HG03280 (cell line): ENCODE results near the gene TBL1XR1.
"Not testable (repeated sequence)": the region's sequence is repeated elsewhere in the genome, so short reads cannot be mapped to it uniquely, and the experiment has no call there.

Source experiments
- ATAC-seq: cut with Tn5 transposase; IDR thresholded peaks from one replicate; pipeline ENCODE4 v1.9.1; 2021; ENCODE audit warnings: mild to moderate bottlenecking, moderate library complexity; ENCODE audit not compliant: unreplicated experiment

Gene TBL1XR1

DNA sequence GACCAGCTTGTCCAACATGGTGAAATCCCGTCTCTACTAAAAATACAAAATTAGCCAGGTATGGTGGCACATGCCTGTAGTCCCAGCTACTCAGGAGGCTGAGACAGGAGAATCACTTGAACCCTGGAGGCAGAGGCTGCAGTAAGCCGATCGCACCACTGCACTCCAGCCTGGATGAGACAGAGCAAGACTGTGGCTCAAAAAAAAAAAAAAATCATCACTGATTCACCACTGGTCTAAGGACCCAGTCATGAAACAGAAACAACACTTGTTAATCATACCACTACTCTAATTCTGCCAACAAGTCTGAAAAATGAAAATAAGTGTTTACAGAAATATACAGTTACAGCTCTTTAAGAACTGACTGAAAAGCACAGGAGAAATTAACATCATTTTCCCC, 12.7 kb downstream of the TBL1XR1 start:
- peak; percentile 81 for ATAC-seq

DNA sequence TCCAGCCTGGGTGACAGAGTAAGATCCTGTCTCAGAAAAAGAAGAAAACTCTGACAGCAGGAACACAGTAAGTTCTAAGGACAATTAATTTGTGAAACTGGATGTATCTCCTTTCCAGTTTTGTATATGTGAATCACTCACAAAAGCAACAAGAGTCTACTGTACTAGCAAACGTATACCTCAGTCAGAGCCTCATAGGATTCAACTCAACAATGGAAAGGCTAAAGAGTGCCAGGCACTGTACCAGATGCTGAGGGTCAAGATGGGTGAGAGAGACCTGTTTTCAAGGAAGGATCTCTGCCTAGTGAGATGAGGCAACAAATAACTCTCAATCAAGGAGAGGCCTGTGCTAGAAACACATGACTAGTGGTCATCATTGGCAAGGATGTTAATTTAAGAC, 14.9 kb downstream of the TBL1XR1 start:
- no peak for ATAC-seq

DNA sequence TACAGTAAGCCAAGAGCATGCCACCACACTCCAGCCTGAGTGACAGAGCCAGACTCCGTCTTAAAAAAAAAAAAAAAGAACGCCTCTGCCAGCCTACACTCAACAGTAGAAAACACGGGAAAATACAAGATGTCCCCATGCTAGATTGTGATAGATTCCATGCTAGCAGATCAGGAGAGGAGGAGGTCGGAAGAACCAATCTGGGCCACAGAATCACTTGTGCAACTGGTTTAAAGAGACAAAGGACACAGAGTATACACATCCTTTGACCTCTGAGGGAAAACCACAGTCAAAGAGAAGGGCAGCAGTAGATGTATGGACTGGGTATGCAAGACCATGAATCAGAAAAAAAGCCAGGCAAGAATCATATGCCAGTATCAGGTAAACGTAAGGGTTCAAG, 15.9 kb downstream of the TBL1XR1 start:
- no peak for ATAC-seq

DNA sequence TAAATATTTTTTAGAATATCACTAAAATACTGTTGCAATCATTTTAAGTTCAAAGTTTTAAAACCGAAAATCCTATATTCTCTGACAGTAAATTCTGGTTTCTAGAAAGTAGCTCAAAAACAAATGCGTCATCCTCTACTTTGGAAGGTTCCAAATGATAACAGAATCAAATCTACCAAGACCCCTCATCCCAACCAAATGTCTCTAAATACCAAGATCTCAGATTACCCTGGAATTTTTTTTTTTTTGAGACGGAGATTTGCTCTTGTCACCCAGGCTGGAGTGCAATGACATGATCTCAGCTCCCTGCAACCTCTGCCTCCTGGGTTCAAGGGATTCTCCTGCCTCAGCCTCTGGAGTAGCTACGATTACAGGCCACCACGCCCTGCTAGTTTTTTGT, 16.8 kb downstream of the TBL1XR1 start:
- ATAC-seq: no peak

DNA sequence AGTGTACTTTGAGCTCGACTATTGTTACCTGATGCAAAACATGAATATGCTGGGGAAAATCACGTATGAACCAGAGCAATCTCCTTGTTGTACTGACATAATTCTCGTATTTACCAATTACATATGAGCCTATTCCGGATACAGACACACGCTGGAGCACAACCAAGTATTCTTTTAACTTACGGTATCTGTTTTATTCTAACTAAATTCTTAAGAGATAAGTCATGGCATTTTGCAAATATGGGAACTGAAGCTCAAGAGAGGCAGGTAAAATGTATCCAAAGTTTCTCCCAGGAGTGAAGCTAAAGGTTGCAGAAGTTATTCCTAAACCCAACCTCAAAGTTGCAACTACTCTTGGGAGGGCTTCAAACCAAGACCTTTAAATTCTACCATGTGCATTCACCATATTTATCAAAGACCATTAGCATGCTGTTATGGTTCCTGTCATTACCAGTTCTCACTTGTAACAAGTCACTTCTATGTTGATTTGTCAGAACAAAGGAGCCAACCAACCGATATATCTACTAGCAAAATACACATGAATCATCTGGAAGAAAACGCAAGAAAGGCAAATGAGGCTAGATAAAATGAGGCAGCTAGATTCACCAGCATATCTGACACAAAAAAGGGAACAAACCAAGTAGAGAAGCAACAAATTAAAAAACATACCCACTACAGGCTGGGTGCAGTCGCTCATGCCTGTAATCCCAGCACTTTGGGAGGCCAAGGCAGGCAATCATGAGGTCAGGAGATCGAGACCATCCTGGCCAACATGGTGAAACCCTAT, 17.8 kb downstream of the TBL1XR1 start:
- ATAC-seq: no peak

DNA sequence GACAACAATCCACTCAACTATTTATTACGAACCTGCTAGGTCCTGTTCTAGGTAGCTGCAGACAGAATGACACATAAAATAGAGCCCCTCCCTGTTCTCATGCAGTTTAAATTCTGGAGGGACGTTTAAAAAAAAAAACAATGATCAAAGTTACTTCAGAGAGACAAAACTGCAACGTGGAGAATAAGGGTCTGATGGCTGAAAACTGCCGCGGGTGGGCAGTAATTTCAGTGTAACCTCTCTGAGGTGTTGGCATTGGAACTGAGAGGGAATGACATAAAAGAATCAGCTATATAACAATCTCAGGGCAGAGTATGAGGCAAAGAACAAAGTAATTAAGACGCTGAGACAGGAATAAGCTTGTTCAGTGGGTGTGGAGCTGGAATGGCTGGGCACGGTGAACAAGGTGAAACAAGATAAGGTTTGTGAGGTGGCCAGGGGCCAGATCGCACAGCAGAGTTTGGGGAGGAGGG, 19.5 kb downstream of the TBL1XR1 start:
- no peak for ATAC-seq

DNA sequence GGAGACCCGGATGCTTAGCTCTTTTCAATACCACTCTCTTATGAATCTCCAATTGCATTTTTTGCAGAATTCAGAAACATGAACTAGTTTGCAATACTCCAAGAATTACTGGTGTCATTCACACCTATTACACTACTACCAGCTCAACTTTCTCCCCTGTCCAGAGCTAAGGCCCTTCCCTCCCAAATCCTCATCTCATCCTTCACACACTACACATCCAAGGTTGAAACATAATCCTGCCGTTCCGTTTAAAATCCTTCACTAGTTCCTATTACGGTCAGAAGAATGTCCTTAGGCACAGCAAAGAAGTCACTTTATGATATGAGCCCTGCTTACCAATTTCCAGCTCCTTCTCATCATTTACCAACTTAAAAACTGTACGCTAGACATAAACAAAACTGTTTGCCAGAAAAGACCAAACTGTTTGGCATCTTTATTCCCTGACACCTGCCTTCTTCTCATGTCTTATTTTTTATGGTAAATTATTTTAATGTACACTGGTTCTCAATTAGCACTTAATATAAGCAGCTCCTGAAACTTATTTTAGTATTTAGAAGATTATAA, 22.6 kb downstream of the TBL1XR1 start:
- no peak for ATAC-seq

DNA sequence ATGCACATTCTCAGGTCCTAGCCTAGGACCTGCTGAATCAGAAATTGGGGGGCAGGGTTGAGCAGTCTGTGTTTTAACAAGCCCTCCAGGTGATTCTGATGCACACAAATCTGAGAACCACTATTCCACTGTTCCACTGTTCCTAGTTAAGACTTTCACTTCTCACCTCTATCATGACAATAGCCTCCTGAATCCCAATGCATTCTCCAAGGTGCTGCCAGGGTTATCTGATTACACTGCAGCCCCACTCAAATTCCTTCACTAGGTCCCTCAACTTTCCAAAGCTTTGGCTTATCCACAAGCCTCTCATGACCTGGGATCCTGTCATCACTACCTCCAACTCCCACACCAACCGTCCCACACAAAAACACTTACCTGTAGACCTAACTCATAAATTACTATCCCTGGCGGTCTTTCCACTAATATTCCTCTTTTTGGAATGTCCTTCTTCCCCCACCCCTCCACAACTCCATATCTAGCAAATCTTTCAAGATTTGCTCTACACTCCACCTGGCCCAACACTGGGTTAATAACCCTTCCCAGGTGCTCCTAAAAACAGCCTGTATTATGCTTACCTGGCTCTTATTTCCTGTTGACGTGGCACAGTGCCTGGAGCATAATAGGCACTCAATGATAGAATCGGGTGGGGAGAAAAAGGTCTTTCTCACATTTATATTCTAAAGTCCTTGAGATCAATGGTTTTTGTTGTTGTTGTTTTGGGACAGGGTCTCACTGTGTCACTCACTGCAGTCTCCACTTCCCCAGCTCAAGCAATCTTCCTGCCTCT, 27.2 kb downstream of the TBL1XR1 start:
- ATAC-seq: no peak

DNA sequence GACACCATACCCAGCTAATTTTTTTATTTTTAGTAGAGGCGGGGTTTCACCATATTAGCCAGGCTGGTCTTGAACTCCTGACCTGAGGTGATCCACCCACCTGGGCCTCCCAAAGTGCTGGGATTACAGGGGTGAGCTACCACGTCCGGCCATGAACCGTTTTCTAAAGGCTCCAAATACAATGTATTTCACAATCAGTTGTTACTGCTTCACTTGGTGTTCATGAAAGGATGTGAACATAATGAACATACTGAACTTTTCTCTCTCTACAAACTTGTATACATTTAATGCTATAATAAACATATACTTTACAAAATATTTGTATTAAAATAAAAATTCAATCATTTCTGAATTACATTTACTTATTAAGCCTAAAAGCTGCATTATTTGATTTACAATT, 28.9 kb downstream of the TBL1XR1 start:
- no peak for ATAC-seq

DNA sequence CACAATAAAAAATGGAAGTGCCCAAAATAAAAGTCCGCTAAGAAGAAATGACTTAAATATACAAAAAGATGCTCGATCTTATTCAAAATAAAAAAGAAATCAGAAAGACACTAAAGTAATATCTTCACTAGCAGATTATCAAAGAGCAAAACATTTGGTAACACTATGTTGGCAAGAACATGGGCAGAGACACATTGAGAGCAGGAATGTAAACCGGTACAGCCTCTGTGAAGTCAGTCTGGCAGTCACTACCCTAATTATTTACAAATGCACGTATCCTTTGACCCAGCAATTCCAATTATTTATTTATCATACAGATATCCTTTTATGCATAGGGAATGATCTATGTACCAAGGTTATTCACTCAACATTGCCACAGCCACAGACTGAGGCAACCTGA, 34.5 kb downstream of the TBL1XR1 start:
- ATAC-seq: no peak

DNA sequence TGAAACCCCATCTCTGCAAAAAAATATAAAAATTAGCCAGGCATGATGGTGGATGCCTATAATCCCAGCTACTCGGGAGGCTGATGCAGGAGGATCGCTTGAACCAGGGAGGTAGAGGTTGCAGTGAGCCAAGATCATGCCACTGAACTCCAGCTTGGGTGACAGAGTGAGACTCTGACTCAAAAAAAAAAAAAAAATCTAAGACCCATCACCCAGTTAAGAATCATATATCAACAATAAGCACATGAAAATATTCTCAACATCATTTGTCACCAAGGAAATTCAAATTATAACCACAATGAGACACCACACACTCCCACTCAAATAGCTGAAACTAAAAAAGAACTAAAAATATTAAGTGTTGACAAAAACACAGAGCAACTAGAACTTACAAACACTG, 35.7 kb downstream of the TBL1XR1 start:
- not testable (repeated sequence) for ATAC-seq

DNA sequence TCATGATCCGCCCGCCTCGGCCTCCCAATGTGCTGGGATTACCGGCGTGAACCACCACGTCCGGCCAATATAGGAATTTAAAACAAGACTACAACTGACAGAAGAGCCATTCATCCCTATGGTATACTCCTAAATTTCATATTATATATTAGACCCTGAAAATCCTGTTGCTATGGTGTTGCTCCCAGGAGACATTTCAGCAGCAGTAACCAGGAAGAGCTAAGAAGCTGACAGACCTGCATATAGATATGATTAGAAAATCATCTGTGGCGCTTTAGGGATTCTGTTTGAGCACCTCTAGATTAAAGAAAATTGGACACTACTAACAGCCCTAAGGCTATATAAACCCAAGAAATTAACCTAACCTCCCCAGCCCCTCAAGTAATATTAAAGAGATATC, 38.8 kb downstream of the TBL1XR1 start:
- ATAC-seq: no peak

DNA sequence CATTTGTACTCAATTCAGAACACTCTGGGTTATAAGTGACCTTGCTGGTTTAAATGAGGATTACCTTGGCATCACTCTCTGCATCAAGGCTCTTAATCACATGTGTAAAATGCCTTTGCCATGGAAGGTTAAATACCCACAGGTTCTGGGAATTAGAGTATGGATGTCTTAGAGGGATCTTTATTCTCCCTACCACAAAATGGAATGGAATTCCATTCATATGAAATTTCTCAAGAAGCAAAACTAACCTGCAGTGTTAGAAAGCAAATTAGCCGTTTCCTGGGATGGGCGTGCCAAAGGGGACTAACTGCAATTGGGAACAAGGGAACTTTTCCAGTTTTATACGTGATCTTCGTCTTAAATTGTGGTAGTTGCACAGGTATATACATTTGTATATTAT, 39.8 kb downstream of the TBL1XR1 start:
- ATAC-seq: no peak

DNA sequence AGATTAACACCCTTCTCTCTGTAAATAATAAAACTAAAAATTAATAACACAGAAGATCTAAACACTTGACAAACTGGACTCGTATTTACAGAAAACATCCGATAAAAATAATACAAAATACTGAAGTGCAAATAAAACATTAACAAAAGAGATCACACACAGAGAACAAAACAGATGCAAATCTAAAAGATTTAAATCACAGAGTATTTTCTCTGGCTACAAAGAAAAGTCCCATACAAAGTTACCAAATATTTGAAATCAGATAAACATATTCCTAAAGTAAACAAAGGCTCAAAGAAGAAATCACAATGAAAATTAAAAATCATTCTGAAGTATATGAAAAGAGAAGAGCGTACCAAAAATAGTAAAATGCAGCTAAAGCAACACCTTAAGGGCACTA, 42.5 kb downstream of the TBL1XR1 start:
- no peak for ATAC-seq

DNA sequence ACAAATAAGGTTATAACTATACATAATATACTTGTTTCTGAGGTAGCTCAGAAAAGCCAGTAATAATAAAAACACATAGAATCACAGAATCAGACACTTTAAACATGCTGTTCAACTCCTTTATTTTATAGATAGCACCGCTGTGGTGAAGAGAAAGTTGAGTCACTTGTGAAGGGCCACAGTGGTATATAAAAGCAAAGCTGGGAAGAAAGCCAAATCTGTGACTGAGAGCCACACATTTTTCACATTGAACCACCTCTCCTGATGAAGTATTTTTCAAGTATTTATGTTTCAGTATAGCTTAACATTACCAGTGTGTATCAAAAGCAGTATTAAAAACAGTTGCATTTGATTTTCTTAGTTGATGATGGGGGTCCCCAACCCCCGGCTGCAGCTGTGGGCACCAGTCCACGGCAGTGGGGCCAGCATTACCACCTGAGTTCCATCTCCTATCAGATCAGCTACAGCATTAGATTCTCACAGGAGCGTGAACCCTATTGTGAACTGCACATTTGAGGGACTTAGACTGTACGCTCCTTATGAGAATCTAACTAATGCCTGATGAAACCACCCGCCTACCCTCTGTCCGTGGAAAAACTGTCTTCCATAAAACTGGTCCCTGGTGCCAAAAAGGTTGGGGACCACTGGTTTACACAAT, 46.2 kb downstream of the TBL1XR1 start:
- ATAC-seq: no peak

DNA sequence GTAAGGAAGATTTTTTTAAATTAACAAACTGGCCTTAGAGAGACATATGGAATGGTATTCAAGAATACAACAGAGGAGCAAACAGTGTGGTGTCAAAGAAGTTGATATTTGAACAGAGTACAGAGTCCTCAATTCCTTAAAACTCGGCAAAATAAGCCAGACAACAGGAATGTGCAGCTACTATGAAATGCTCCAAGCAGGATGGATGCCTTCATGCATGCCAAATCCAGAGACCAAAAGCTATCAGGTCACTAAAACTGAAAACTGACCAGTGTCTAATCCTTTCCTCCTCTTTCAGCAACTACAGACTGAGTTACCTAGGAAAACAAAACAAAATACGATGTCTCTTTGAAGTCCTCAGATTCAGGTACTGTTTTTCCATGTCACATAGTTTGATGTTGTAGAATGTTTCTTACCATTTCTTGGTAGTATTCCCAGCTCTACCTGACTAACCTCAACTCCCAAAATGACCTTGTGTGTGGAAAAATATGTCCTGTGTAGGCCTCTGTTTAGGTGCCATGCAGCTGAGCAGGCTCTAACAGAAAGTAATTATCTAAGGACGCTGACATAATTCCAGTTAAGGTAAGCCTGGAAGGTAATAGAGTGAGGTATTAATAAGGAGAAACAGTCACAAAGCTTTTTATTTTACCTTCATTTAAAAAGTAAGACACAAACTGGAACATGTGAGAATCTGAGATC, 46.9 kb downstream of the TBL1XR1 start:
- ATAC-seq: no peak

DNA sequence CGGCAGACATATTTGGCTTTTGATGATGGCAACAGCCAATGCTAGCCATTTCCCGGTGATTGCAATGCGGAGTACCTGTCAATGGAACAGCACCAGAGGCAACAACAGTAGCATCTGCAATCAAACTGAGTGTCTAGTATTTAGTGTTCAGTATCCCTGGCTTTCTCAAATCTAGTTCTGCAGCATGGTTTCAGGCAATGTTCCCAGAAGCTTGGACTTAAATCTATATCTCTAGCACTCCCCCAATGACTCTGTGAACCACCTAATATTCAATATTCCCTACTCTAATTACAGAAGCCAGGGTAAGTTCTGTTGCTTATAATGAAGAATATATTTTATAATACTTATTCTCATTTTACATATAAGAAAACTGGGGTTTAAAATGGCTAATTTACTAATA, 48.2 kb downstream of the TBL1XR1 start:
- no peak for ATAC-seq

DNA sequence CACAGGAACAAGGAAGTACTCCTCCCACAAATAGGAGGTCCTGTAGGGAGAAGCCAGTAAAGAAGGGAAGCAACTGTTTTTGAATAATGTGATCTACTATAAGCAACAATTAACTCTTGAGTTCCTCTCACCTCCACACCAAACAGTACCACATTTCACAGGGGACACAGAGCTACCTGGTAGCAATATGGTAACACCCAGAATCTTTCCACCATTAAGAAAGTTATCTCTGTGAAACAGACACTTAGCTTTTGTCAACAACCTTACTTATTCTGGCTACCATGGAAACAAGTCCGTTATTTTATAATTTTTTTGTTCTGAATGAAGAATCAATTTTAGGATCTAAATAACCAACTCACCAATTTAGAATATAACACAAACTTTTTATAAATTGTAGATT, 49.5 kb downstream of the TBL1XR1 start:
- no peak for ATAC-seq

DNA sequence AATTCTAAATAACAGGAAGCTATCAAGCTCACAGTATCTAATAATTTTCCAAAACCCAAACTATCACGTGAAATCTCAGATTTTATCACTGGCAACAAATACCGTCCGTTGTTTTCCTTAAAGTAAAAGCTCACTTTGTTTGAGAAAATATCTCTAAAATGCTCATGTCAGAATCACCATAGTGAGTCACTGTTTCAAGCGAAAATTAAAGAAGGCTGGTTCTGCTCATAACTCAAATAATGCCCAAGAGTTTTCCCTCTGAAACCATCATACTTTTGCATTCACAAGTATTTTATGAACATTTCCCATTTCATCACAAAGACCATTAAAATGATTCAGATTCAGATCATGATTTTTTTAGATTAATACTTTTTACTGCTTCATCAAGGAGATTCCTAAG, 50.6 kb downstream of the TBL1XR1 start:
- ATAC-seq: no peak

DNA sequence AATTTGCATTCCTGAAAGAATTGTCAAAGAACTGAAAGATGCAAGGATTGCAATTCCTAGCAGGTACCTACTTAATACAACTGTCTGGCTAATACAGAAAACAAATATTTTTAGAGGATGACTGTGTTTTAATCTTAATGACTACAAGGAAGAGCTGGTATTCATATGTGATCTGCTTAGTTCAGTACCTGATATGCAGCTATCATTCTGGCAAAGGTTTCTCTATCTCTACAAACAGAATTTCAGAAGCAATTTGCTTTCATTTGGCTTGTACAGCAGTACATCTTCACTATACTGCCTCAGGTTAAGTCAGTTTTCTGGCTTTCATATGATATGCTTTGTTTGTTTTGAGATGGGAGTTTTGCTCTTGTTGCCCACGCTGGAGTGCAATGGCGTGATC, 51.3 kb downstream of the TBL1XR1 start:
- ATAC-seq: no peak

DNA sequence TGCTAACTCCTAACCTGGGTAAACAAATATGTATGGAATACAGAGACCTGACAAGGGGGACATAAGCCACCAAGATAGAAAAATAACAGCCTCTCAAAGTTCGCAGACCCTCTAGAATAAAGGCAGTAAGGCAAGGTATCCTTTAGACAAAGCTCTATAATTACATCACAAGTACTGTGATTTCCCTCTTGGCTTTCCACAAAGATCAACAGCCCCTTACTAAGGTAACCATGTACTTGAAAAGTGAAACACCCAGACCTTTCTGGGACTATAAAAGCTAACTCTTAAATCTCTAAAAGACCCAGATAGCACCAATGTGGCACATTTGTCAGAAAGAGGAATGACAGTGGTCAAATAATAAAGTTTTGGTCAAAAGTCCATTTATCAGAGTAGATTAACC, 51.9 kb downstream of the TBL1XR1 start:
- no peak for ATAC-seq
